ENCODE data around the gene SLC24A3.

DNA sequence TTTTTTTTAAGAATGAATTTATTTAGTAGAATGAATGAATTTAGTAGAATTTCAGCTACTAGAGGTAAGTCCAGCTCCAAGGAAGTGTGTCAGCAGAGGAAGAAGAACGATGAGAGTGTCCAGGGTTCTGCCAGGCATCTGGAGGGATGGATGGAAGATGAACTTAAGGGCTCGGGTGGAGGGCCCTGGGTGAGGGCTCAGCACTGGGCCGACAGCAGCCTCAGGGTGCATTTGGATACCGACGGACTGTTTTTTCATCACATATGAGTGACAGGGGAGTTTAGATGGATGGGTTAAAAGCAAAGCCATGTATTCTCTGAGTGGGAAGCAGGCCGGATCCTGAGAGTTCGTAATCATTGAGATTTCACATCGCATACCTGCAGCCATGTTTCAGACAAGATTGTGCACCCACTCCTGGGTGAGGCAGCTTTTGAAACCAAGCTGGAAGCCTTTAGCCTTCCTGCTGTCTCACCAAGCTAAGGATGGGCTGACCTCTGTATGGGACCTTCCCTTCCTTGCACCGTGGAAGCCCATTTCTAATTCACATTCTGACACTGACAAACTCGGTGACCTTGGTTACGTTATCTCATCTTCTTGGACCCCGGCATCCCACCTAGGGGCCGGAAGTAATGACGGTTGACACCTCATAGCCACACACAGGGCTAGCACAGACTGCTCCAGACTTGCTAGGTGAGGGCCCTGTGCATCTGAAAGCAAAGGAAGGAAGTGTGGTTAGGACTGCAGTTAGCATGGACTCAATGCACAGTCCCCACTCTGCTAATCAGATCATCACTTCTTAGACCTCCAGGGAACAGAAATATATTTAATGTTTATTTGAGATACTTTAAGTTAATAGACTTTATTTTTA, 228.5 kb downstream of the SLC24A3 start:
- TF ChIP-seq EZH2 (IDR thresholded peaks at IDR 0.05; ENCODE audit: insufficient read depth, poor library complexity, severe bottlenecking) (no peak), EZH2phosphoT487 (IDR thresholded peaks at IDR 0.05; ENCODE audit: insufficient read depth, low read depth) (no peak)
